KMS-11 (cell line): Measurements from ENCODE around the gene FLAD1.

Experiments
- H2AFZ ChIP-seq: fragments of 200-600 bp; sonication (generic); 2 replicates; pipeline ENCODE4 v1.6.1; 2016; ENCODE audit warnings: antibody characterized with exemption, mixed run types, low read depth
- H3K27ac ChIP-seq: fragments of 200-600 bp; sonication (generic); 2 replicates; pipeline ENCODE4 v1.6.1; 2016; ENCODE audit warnings: mild to moderate bottlenecking, mixed run types
- H3K27me3 ChIP-seq: fragments of 200-600 bp; sonication (generic); 2 replicates; pipeline ENCODE4 v1.6.1; 2017; ENCODE audit warnings: mild to moderate bottlenecking, low read depth, mixed run types, moderate library complexity; ENCODE audit not compliant: insufficient read depth
- H3K36me3 ChIP-seq: fragments of 200-600 bp; sonication (generic); 2 replicates; pipeline ENCODE4 v1.6.1; 2017; ENCODE audit warnings: mild to moderate bottlenecking, mixed run types; ENCODE audit not compliant: insufficient read depth
- H3K4me1 ChIP-seq: fragments of 200-600 bp; sonication (generic); 2 replicates; pipeline ENCODE4 v1.6.1; 2016; ENCODE audit warnings: mild to moderate bottlenecking, low read depth, mixed run types; ENCODE audit not compliant: poor library complexity, severe bottlenecking
- H3K4me2 ChIP-seq: fragments of 200-600 bp; sonication (generic); 2 replicates; pipeline ENCODE4 v1.7.0; 2016; ENCODE audit warnings: mild to moderate bottlenecking, mixed run types
- H3K4me3 ChIP-seq: fragments of 200-600 bp; sonication (generic); IDR thresholded peaks from 2 replicates; pipeline ENCODE4 v1.6.1; 2017; ENCODE audit warnings: low read depth, low read length, mixed read lengths; ENCODE audit not compliant: insufficient read depth
- H3K79me2 ChIP-seq: fragments of 200-600 bp; sonication (generic); 2 replicates; pipeline ENCODE4 v1.6.1; 2016; ENCODE audit warnings: low read depth, mixed run types; ENCODE audit not compliant: insufficient read depth
- H3K9ac ChIP-seq: fragments of 200-600 bp; sonication (generic); 2 replicates; pipeline ENCODE4 v1.6.1; 2016; ENCODE audit warnings: mild to moderate bottlenecking, mixed run types
- H4K20me1 ChIP-seq: fragments of 200-600 bp; sonication (generic); 2 replicates; pipeline ENCODE4 v1.6.1; 2016; ENCODE audit warnings: mild to moderate bottlenecking, mixed run types; ENCODE audit not compliant: insufficient read depth
- TF ChIP-seq, protein P1 (sequence below): fragments of 200-600 bp; sonication (generic); conservative IDR thresholded peaks from 2 replicates; pipeline ENCODE4 v1.6.1; 2017; ENCODE audit warnings: low read depth, mild to moderate bottlenecking, antibody characterized with exemption, low read length, moderate library complexity, mixed read lengths

Gene FLAD1

DNA sequence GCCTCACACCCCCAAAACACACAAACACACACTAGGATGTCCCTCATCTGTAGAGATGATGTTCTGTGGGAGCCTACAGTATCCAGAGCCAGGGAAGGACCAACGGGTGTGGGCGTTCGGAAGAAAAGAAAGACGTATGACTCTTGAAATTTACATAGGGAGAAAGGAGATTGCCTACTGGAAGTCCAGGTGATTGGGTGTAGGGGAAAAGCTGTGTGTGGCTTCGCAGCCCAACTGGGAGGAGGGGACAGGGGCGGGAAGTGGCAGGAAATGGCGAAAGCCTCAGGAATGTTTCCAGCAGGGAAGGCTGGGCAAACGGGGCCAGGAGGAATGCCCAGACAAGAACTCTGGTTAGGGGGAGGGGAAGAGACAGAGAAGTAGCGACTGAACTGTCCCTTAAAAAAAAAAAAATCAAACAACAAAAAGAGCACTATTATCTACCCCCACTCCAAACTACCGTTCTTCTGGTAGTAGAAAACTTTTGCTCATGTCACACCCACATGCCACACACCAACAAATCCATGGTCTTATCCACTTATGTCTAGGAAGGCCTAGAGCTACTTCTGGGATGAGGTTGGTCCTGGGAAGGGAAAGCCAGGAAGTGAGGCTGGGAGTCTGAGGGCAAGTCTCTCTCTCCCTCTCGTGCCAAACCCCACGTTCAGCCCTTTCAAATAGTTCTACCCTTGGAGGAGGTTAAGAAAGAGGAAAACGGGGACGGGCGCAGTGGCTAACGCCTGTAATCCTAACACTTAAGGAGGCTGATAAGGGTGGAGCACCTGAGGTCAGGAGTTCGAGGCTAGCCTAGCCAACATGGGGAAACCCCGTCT, 10.4 kb upstream of the FLAD1 start:
- TF ChIP-seq, protein P1, sequence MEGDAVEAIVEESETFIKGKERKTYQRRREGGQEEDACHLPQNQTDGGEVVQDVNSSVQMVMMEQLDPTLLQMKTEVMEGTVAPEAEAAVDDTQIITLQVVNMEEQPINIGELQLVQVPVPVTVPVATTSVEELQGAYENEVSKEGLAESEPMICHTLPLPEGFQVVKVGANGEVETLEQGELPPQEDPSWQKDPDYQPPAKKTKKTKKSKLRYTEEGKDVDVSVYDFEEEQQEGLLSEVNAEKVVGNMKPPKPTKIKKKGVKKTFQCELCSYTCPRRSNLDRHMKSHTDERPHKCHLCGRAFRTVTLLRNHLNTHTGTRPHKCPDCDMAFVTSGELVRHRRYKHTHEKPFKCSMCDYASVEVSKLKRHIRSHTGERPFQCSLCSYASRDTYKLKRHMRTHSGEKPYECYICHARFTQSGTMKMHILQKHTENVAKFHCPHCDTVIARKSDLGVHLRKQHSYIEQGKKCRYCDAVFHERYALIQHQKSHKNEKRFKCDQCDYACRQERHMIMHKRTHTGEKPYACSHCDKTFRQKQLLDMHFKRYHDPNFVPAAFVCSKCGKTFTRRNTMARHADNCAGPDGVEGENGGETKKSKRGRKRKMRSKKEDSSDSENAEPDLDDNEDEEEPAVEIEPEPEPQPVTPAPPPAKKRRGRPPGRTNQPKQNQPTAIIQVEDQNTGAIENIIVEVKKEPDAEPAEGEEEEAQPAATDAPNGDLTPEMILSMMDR, result no peak
- Histone ChIP-seq H4K20me1 (no peaks in the 10 kb centered on the region), H3K4me1 (peaks cover 67% of the 10 kb centered on the region), H3K79me2 (peaks cover 80% of the 10 kb centered on the region), H3K4me3 (no peak overlapping the region), H3K36me3 (peaks cover 5% of the 10 kb centered on the region; the same call in 1 of the 2 replicates), H3K4me2 (peak overlapping the region; percentile 60), H3K27ac (peak overlapping the region; percentile 77; the same call in 1 of the 2 replicates), H3K27me3 (no peaks in the 10 kb centered on the region), H3K9ac (no peak overlapping the region; the same call in 1 of the 2 replicates), H2AFZ (no peak overlapping the region)

DNA sequence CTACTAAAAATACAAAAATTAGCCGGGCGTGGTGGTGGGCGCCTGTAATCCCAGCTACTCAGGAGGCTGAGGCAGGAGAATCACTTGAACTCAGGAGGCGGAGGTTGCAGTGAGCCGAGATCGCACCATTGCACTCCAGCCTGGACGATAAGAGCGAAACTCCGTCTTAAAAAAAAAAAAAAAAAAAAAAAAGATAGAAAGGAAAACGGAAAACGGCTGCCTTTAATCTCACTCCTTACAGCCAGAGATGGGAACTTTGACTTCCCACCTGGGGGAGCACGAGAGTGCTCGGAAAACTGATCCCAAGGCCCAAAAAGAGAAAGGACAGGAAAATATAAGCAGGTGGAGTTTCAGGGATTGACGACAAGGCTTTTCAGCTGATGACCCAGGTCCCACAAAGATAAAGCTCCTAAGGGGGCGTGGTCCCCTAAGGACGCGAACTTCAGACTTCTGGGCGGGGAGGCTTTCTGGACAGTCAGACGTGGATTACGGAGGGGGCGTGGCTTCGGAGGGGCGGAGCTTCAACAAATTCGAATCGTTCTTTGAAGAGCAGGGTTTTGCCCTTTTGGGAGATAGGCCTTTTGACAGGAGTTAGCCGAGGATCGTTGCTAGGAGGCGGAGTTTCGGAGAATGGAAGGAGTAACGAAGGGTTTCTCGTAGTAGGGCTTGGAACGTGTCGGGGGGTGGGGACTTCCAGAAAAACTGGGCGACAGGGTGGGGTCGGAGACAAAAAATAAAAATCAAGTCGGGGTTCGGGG, 9.6 kb upstream of the FLAD1 start:
- Histone ChIP-seq H3K27ac (peak overlapping the region; percentile 77), H4K20me1 (no peaks in the 10 kb centered on the region), H3K4me2 (peak overlapping the region; percentile 60), H3K79me2 (peaks cover 88% of the 10 kb centered on the region), H3K27me3 (no peaks in the 10 kb centered on the region), H3K9ac (peak overlapping the region; percentile 76), H3K36me3 (peaks cover 8% of the 10 kb centered on the region; the same call in 1 of the 2 replicates), H3K4me1 (peaks cover 72% of the 10 kb centered on the region), H3K4me3 (peak overlapping the region; percentile 92), H2AFZ (peak overlapping the region; percentile 28; the same call in 1 of the 2 replicates)
- TF ChIP-seq, protein P1, result peak; percentile 61; the same call in 1 of the 2 replicates

DNA sequence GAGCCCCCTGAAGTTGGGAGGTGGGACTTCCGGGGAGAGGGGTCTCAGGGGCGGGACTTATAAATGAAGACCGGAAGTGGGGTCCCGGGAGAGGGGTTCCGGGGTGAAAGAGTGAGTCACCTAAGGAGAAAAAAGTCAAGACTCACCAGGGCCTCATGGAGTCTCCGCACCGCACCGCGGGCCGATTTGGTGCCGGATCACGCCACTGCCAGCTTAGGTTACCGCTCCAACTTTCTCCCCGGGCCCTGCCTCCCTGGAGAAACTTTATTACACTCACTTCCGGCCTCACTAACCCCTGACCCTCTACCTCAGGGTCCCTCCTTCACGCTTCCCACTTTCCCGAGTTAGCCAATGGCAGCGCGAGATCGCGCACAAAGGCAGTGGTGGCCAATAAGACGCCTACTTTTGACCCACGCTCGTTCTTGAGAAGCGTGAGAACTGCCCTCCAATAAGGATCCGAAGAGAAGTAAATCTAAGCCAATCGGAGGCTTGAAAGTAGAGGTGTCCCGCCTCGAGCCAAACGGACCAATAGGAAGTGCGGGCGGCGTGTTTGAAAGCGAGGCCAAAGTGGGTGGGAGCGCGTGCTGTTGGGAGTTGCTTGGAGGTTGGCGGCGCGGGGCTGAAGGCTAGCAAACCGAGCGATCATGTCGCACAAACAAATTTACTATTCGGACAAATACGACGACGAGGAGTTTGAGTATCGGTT, 8.9 kb upstream of the FLAD1 start, which contains the start of gene CKS1B:
CKS1B (plus strand) TSS at position 580 of the 706 bp plus-strand sequence; CDS start at position 645, 65 bp downstream.
- TF ChIP-seq, protein P1, result no peak
- peak within 1 kb of the TSS; percentile 98 for H3K4me3 ChIP-seq
- peak within 1 kb of the TSS; percentile 89 for H3K4me2 ChIP-seq
- H3K4me1 ChIP-seq, result peaks cover 66% of the 10 kb centered on the region
- peak within 1 kb of the TSS; percentile 28 for H2AFZ ChIP-seq
- H3K79me2 ChIP-seq, result peaks cover 88% of the 10 kb centered on the region
- no peaks in the 10 kb centered on the region for H3K27me3 ChIP-seq
- peak within 1 kb of the TSS; percentile 76 for H3K9ac ChIP-seq
- peaks cover 10% of the 10 kb centered on the region; the same call in 1 of the 2 replicates for H3K36me3 ChIP-seq
- no peaks in the 10 kb centered on the region for H4K20me1 ChIP-seq
- H3K27ac ChIP-seq, result peak within 1 kb of the TSS; percentile 77

DNA sequence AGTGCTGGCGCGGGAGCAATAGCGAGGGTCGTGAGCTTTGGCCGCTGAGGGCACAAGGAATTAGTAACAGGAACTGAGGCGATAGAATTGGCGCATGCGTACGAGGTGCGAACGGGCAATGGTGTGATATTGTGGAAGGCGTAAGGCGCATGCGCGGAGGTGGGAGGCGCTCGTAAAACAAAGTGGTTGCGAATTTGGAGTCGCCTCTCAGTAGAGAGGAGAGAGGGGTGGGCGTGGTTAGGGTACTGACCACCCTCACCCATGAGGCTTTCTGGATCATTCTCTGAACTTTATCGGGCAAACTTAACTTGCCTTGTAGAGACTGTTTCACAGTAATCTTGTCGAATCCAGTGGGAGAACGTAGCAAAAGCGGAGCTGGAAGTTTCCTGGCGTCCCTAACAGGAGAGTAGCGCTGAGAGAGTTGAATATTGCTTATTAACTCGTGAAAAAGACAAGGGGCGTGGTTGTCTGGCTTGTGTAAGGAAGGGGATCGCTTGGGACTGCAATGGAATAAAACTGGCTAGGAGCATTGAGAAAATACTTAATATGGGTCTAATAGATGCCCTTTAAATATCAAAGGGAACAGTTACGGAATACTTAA, 8.2 kb upstream of the FLAD1 start:
- peaks cover 17% of the 10 kb centered on the region; the same call in 1 of the 2 replicates for H3K36me3 ChIP-seq
- no peaks in the 10 kb centered on the region for H3K27me3 ChIP-seq
- peak overlapping the region; percentile 76 for H3K9ac ChIP-seq
- H3K27ac ChIP-seq, result peak overlapping the region; percentile 77
- no peaks in the 10 kb centered on the region for H4K20me1 ChIP-seq
- peaks cover 88% of the 10 kb centered on the region for H3K79me2 ChIP-seq
- H2AFZ ChIP-seq, result peak overlapping the region; percentile 28
- H3K4me1 ChIP-seq, result peaks cover 60% of the 10 kb centered on the region
- peak overlapping the region; percentile 98 for H3K4me3 ChIP-seq
- H3K4me2 ChIP-seq, result peak overlapping the region; percentile 89
- TF ChIP-seq, protein P1, result peak; percentile 30; the same call in 1 of the 2 replicates
